Measurements from ENCODE around the gene IMMP2L. TPM values are rescaled to one million over a fixed set of nuclear protein-coding genes. Genes with fewer than 3 reads are reported as not detected.

IMMP2L gene
- polyA plus RNA-seq, 2 of the 4 experiments (the other 2 are of a cell fraction), result 16.1 to 23.8 TPM

DNA sequence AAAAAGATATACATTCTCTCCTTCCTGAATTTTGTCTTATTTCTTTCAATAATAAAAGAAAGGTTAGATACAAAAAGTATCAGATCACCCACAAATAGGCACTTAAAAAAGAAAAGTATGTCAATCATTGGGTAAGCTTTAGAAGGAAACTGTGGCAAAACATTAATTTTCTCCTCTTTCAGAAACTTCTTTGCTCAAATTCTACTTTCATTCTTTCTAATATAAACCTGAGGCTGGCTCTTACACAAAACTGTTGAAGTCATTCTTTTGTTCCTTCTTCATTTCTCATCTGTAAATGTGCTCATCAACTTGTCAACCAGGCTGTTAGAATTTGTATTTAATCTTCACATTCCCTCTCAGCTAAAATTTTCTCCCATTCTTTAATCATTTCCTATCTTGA is 346.7 kb downstream of the IMMP2L start:
- Histone ChIP-seq H3K27ac (no peak overlapping the region), H3K9me3 (no peaks in the 10 kb centered on the region), H3K4me2 (no peak overlapping the region), H3K4me3 (no peak overlapping the region), H3K4me1 (no peaks in the 10 kb centered on the region)
- no peak for DNase-seq (ENCODE audit: low read depth in 1 of 2, low spot score in 1 of 2)
- TF ChIP-seq HOXB5 (CRISPR knock-in tag; IDR thresholded peaks at IDR 0.05) (no peak), RCOR1 (IDR thresholded peaks at IDR 0.05; ENCODE audit: low read depth, low read length) (no peak), FOSB (CRISPR knock-in tag; IDR thresholded peaks at IDR 0.05) (no peak), RAD21 (conservative IDR thresholded peaks at IDR 0.05 in 1 of 2, IDR thresholded peaks at IDR 0.05 in 1 of 2) (no peak), KDM1A (IDR thresholded peaks at IDR 0.05; ENCODE audit: low read depth) (no peak), ZNF302 (CRISPR knock-in tag; IDR thresholded peaks at IDR 0.05) (no peak), FOXS1 (CRISPR knock-in tag; IDR thresholded peaks at IDR 0.05) (no peak), EP300 (IDR thresholded peaks at IDR 0.05) (no peak), EHF (CRISPR knock-in tag; IDR thresholded peaks at IDR 0.05) (no peak), CBX2 (IDR thresholded peaks at IDR 0.05; ENCODE audit: borderline replicate concordance, low read depth) (no peak), CBX8 (IDR thresholded peaks at IDR 0.05) (no peak), SMC3 (IDR thresholded peaks at IDR 0.05) (no peak)
- TF ChIP-seq, protein P1, sequence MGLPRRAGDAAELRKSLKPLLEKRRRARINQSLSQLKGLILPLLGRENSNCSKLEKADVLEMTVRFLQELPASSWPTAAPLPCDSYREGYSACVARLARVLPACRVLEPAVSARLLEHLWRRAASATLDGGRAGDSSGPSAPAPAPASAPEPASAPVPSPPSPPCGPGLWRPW (IDR thresholded peaks at IDR 0.05), result no peak
- TF ChIP-seq, protein P2, sequence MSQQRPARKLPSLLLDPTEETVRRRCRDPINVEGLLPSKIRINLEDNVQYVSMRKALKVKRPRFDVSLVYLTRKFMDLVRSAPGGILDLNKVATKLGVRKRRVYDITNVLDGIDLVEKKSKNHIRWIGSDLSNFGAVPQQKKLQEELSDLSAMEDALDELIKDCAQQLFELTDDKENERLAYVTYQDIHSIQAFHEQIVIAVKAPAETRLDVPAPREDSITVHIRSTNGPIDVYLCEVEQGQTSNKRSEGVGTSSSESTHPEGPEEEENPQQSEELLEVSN (IDR thresholded peaks at IDR 0.05; ENCODE audit: borderline replicate concordance, low read depth), result no peak
- TF ChIP-seq, protein P3, sequence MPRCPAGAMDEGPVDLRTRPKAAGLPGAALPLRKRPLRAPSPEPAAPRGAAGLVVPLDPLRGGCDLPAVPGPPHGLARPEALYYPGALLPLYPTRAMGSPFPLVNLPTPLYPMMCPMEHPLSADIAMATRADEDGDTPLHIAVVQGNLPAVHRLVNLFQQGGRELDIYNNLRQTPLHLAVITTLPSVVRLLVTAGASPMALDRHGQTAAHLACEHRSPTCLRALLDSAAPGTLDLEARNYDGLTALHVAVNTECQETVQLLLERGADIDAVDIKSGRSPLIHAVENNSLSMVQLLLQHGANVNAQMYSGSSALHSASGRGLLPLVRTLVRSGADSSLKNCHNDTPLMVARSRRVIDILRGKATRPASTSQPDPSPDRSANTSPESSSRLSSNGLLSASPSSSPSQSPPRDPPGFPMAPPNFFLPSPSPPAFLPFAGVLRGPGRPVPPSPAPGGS (IDR thresholded peaks at IDR 0.05), result no peak
- TF ChIP-seq, protein P4, sequence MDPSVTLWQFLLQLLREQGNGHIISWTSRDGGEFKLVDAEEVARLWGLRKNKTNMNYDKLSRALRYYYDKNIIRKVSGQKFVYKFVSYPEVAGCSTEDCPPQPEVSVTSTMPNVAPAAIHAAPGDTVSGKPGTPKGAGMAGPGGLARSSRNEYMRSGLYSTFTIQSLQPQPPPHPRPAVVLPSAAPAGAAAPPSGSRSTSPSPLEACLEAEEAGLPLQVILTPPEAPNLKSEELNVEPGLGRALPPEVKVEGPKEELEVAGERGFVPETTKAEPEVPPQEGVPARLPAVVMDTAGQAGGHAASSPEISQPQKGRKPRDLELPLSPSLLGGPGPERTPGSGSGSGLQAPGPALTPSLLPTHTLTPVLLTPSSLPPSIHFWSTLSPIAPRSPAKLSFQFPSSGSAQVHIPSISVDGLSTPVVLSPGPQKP (IDR thresholded peaks at IDR 0.05; ENCODE audit: low read depth, low read length), result no peak
- ATAC-seq, result no peak
- POLR2A ChIA-PET, result no interaction called here
- CTCF ChIA-PET, result no interaction called here
- no peak for FAIRE-seq

DNA sequence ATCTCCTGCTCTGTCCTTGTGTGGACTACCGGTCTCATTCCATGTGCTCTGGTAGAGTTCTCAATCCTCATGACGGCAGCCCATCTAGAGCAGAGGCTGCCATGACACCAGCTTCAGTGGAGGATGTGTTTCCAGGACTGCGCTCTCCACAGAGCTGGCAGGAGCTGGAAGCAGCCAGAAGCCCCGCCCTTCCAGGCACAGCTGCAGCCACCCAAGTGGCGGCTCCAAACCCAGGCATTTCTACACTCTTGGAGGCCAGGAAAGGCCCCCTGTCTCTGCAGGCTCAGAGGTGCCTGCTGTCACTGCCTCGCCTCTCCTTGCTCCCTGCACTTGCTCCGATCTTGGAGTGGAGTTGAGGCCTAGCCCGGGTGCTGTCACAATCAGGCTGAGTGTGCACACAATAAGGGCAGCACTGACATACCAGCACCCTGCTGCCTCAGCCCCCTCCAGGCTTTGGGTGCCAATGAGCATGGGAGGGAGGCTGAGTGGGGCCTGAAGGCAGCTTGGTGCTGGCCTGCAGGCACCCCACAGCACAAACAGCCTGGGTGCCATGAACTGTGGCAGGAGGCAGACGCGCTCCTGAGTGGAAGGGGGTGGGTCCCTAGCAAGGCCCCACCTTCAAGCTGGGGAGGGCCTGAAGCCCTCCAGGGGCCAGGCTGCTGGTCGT is 349.3 kb downstream of the IMMP2L start:
- no peaks in the 10 kb centered on the region for H3K9me3 ChIP-seq
- H3K27ac ChIP-seq, result no peak overlapping the region
- no peak for FAIRE-seq
- ChIA-PET POLR2A (no interaction called here), CTCF (no interaction called here)
- no peak for DNase-seq (ENCODE audit: low read depth in 1 of 2, low spot score in 1 of 2)
- no peak for ATAC-seq
- H3K4me1 ChIP-seq, result no peaks in the 10 kb centered on the region
- 96% methylated on average over 7 of the region's 11 CpGs for WGBS (ENCODE audit: missing lambda C conversion rate)
- H3K4me3 ChIP-seq, result no peak overlapping the region
- H3K4me2 ChIP-seq, result no peak overlapping the region
- TF ChIP-seq KDM5A (IDR thresholded peaks at IDR 0.05) (no peak), RAD21 (conservative IDR thresholded peaks at IDR 0.05 in 1 of 2, IDR thresholded peaks at IDR 0.05 in 1 of 2) (no peak), EHMT2 (IDR thresholded peaks at IDR 0.05; ENCODE audit: low read depth) (no peak), SMC3 (IDR thresholded peaks at IDR 0.05) (no peak)
- TF ChIP-seq, protein P5, sequence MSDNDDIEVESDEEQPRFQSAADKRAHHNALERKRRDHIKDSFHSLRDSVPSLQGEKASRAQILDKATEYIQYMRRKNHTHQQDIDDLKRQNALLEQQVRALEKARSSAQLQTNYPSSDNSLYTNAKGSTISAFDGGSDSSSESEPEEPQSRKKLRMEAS (IDR thresholded peaks at IDR 0.05), result no peak
- TF ChIP-seq, protein P1 (IDR thresholded peaks at IDR 0.05), result no peak

DNA sequence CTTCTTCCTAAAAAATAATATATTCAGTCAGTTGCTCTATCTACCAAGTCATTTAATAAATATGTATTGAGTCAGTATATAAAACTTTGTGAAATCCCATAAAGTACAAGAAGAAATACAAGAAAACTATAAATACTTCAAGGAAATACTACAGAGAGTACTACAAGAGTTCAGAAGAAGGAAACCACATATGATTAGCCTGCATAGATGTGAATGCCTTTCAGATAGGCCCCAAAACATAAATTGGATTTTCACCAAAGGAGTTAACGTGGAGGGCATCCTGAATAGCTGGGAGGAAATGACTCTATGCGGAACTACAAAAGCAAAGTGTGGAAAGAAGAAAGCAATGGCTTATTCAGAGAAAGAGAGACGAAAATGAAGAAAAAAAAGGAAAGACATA is 351.3 kb downstream of the IMMP2L start:
- WGBS (ENCODE audit: missing lambda C conversion rate), result 87% methylated on average over 3 of the region's 3 CpGs
- Histone ChIP-seq H3K27ac (no peak overlapping the region), H3K4me1 (no peaks in the 10 kb centered on the region), H3K4me3 (no peak overlapping the region), H3K4me2 (no peak overlapping the region), H3K9me3 (no peaks in the 10 kb centered on the region)
- no peak for DNase-seq (ENCODE audit: low read depth in 1 of 2, low spot score in 1 of 2)
- no peak for FAIRE-seq
- no peak for ATAC-seq
- ChIA-PET POLR2A (no interaction called here), CTCF (no interaction called here)
- TF ChIP-seq, protein P3 (IDR thresholded peaks at IDR 0.05), result no peak
- TF ChIP-seq EHMT2 (IDR thresholded peaks at IDR 0.05; ENCODE audit: low read depth), result no peak
- no peak for TF ChIP-seq KDM5A (IDR thresholded peaks at IDR 0.05)
- TF ChIP-seq GATA3 (IDR thresholded peaks at IDR 0.05; ENCODE audit: borderline replicate concordance), result no peak
- no peak for TF ChIP-seq RNF2 (IDR thresholded peaks at IDR 0.05; ENCODE audit: borderline replicate concordance, low read depth)
- no peak for TF ChIP-seq ZNF302 (CRISPR knock-in tag; IDR thresholded peaks at IDR 0.05)
- TF ChIP-seq, protein P5 (IDR thresholded peaks at IDR 0.05), result no peak
- no peak for TF ChIP-seq NFE2L2 (conservative IDR thresholded peaks at IDR 0.05; ENCODE audit: low read length)
- TF ChIP-seq NR3C1 (IDR thresholded peaks at IDR 0.05), result no peak
- no peak for TF ChIP-seq HOXB13 (CRISPR knock-in tag; IDR thresholded peaks at IDR 0.05; ENCODE audit: low read depth)
- TF ChIP-seq ZFP36 (IDR thresholded peaks at IDR 0.05; ENCODE audit: borderline replicate concordance, partially characterized antibody), result no peak
- TF ChIP-seq CEBPB (IDR thresholded peaks at IDR 0.05), result no peak

All from A549 (cell line).